ENCODE measurements around the gene TUBB3.

TUBB3 gene

GRCh38 chr16:89915303-89916232, 7.6 kb upstream of the TUBB3 start:
- no peaks in the 10 kb centered on the region for H3K9me2 ChIP-seq (replicated peaks; ENCODE audit: insufficient read depth, low read length)
- no peaks in the 10 kb centered on the region for H3K79me2 ChIP-seq (ENCODE audit: low read length)
- peaks cover 6% of the 10 kb centered on the region; the same call in 1 of the 2 replicates for H3K4me1 ChIP-seq (ENCODE audit: low read length)
- no peak overlapping the region for H3K27ac ChIP-seq (ENCODE audit: low read length)
- no peak overlapping the region for H3K4me3 ChIP-seq (ENCODE audit: low read length)
- H3K36me3 ChIP-seq (replicated peaks; ENCODE audit: insufficient read depth, low read length): no peaks in the 10 kb centered on the region
- peaks cover 7% of the 10 kb centered on the region for H3F3A ChIP-seq (ENCODE audit: insufficient read depth, low read length)
- no peak for DNase-seq
- H3K27me3 ChIP-seq (replicated peaks; ENCODE audit: insufficient read depth, low read length): no peaks in the 10 kb centered on the region
- no peaks in the 10 kb centered on the region for H3K9me3 ChIP-seq (replicated peaks; ENCODE audit: insufficient read depth, low read length)
- no peak overlapping the region for H3K4me2 ChIP-seq (ENCODE audit: low read depth, low read length)
- no peak overlapping the region for H2AFZ ChIP-seq (ENCODE audit: low read length)
- H3K9ac ChIP-seq (ENCODE audit: low read length): no peak overlapping the region
- H4K20me1 ChIP-seq (ENCODE audit: insufficient read depth, low read length): no peaks in the 10 kb centered on the region
- no peak for TF ChIP-seq EZH2phosphoT487 (IDR thresholded peaks at IDR 0.05; ENCODE audit: low read length)
- no peak for TF ChIP-seq CTCF (IDR thresholded peaks at IDR 0.05; ENCODE audit: low read length)
- no peak for TF ChIP-seq EZH2 (optimal IDR thresholded peaks at IDR 0.05; ENCODE audit: low read depth, low read length)

GRCh38 chr16:89917773-89918452, 5.2 kb upstream of the TUBB3 start:
- Histone ChIP-seq H3K9ac (ENCODE audit: low read length) (peak overlapping the region; percentile 37; the same call in 1 of the 2 replicates), H4K20me1 (ENCODE audit: insufficient read depth, low read length) (no peaks in the 10 kb centered on the region), H3K9me3 (replicated peaks; ENCODE audit: insufficient read depth, low read length) (no peaks in the 10 kb centered on the region), H3F3A (ENCODE audit: insufficient read depth, low read length) (peaks cover 7% of the 10 kb centered on the region), H3K27ac (ENCODE audit: low read length) (peak overlapping the region; percentile 63; the same call in 1 of the 2 replicates), H3K9me2 (replicated peaks; ENCODE audit: insufficient read depth, low read length) (no peaks in the 10 kb centered on the region), H3K4me3 (ENCODE audit: low read length) (peak overlapping the region; percentile 52), H3K4me2 (ENCODE audit: low read depth, low read length) (peak overlapping the region; percentile 95), H3K4me1 (ENCODE audit: low read length) (peaks cover 6% of the 10 kb centered on the region; the same call in 1 of the 2 replicates), H3K27me3 (replicated peaks; ENCODE audit: insufficient read depth, low read length) (peaks cover 16% of the 10 kb centered on the region), H2AFZ (ENCODE audit: low read length) (peak overlapping the region; percentile 42; the same call in 1 of the 2 replicates), H3K36me3 (replicated peaks; ENCODE audit: insufficient read depth, low read length) (no peaks in the 10 kb centered on the region), H3K79me2 (ENCODE audit: low read length) (no peaks in the 10 kb centered on the region)
- peak; percentile 87 for DNase-seq
- no peak for TF ChIP-seq EZH2phosphoT487 (IDR thresholded peaks at IDR 0.05; ENCODE audit: low read length)
- no peak for TF ChIP-seq CTCF (IDR thresholded peaks at IDR 0.05; ENCODE audit: low read length)
- TF ChIP-seq EZH2 (optimal IDR thresholded peaks at IDR 0.05; ENCODE audit: low read depth, low read length): no peak

GRCh38 chr16:89918453-89919347, 4.4 kb upstream of the TUBB3 start, which contains the start of gene MC1R:
Gene MC1R, plus strand, starts transcription at chr16:89918862. Its CDS starts 397 bp downstream, at chr16:89919259.
- Histone ChIP-seq H3K4me1 (ENCODE audit: low read length) (peaks cover 6% of the 10 kb centered on the region; the same call in 1 of the 2 replicates), H3K27me3 (replicated peaks; ENCODE audit: insufficient read depth, low read length) (peaks cover 18% of the 10 kb centered on the region), H2AFZ (ENCODE audit: low read length) (peak within 1 kb of the TSS; percentile 42; the same call in 1 of the 2 replicates), H3K4me2 (ENCODE audit: low read depth, low read length) (peak within 1 kb of the TSS; percentile 95), H3K79me2 (ENCODE audit: low read length) (no peaks in the 10 kb centered on the region), H4K20me1 (ENCODE audit: insufficient read depth, low read length) (no peaks in the 10 kb centered on the region), H3K9ac (ENCODE audit: low read length) (peak within 1 kb of the TSS; percentile 37; the same call in 1 of the 2 replicates), H3K4me3 (ENCODE audit: low read length) (peak within 1 kb of the TSS; percentile 52), H3K27ac (ENCODE audit: low read length) (peak within 1 kb of the TSS; percentile 63; the same call in 1 of the 2 replicates), H3K9me2 (replicated peaks; ENCODE audit: insufficient read depth, low read length) (no peaks in the 10 kb centered on the region), H3K9me3 (replicated peaks; ENCODE audit: insufficient read depth, low read length) (no peaks in the 10 kb centered on the region), H3K36me3 (replicated peaks; ENCODE audit: insufficient read depth, low read length) (no peaks in the 10 kb centered on the region), H3F3A (ENCODE audit: insufficient read depth, low read length) (peaks cover 7% of the 10 kb centered on the region)
- no peak for TF ChIP-seq EZH2phosphoT487 (IDR thresholded peaks at IDR 0.05; ENCODE audit: low read length)
- TF ChIP-seq CTCF (IDR thresholded peaks at IDR 0.05; ENCODE audit: low read length): peak; percentile 30
- TF ChIP-seq EZH2 (optimal IDR thresholded peaks at IDR 0.05; ENCODE audit: low read depth, low read length): no peak
- DNase-seq: peak; percentile 19
